Measurements from ENCODE around the gene RIPOR3.

Gene RIPOR3

GRCh38 chr20:50588034-50588736, 103.2 kb downstream of the RIPOR3 start:
- H3K36me3 ChIP-seq (ENCODE audit: insufficient read depth, low read length): peaks cover 28% of the 10 kb centered on the region
- H3K4me3 ChIP-seq (ENCODE audit: low read length): no peak overlapping the region

GRCh38 chr20:50587291-50587961, 103.9 kb downstream of the RIPOR3 start:
- WGBS: 94% methylated on average over 19 of the region's 19 CpGs
- Histone ChIP-seq H3K27me3 (ENCODE audit: insufficient read depth, low read length) (no peaks in the 10 kb centered on the region), H3K9ac (ENCODE audit: low read depth, low read length) (no peak overlapping the region), H3K9me3 (ENCODE audit: insufficient read depth, low read depth, low read length) (no peaks in the 10 kb centered on the region), H3K4me1 (ENCODE audit: insufficient read depth, low read length) (no peaks in the 10 kb centered on the region), H3K36me3 (ENCODE audit: insufficient read depth, low read length) (peaks cover 35% of the 10 kb centered on the region), H3K4me3 (ENCODE audit: low read length) (no peak overlapping the region), H3K27ac (ENCODE audit: low read depth, low read length) (no peak overlapping the region)

More at GRCh38 chr20:50588034-50588736, 103.2 kb downstream of the RIPOR3 start:
- Histone ChIP-seq H3K9me3 (ENCODE audit: insufficient read depth, low read depth, low read length) (no peaks in the 10 kb centered on the region), H3K9ac (ENCODE audit: low read depth, low read length) (no peak overlapping the region), H3K4me1 (ENCODE audit: insufficient read depth, low read length) (no peaks in the 10 kb centered on the region), H3K27me3 (ENCODE audit: insufficient read depth, low read length) (no peaks in the 10 kb centered on the region), H3K27ac (ENCODE audit: low read depth, low read length) (no peak overlapping the region)
- 59% methylated on average over 10 of the region's 12 CpGs for whole genome bisulfite sequencing

- no peaks in the 10 kb centered on the region for H3K27me3 ChIP-seq (ENCODE audit: insufficient read depth, low read length)
- H3K9me3 ChIP-seq (ENCODE audit: insufficient read depth, low read depth, low read length): no peaks in the 10 kb centered on the region
- H3K4me3 ChIP-seq (ENCODE audit: low read length): no peak overlapping the region
- WGBS: 96% methylated on average over 13 of the region's 13 CpGs
- no peak overlapping the region for H3K9ac ChIP-seq (ENCODE audit: low read depth, low read length)
- H3K27ac ChIP-seq (ENCODE audit: low read depth, low read length): no peak overlapping the region
- H3K36me3 ChIP-seq (ENCODE audit: insufficient read depth, low read length): peaks cover 43% of the 10 kb centered on the region
- no peaks in the 10 kb centered on the region for H3K4me1 ChIP-seq (ENCODE audit: insufficient read depth, low read length)
Observed at GRCh38 chr20:50586531-50587232, 104.7 kb downstream of the RIPOR3 start.

GRCh38 chr20:50585678-50586077, 105.7 kb downstream of the RIPOR3 start:
- Histone ChIP-seq H3K27ac (ENCODE audit: low read depth, low read length) (no peak overlapping the region), H3K4me3 (ENCODE audit: low read length) (no peak overlapping the region), H3K9ac (ENCODE audit: low read depth, low read length) (no peak overlapping the region), H3K4me1 (ENCODE audit: insufficient read depth, low read length) (no peaks in the 10 kb centered on the region), H3K9me3 (ENCODE audit: insufficient read depth, low read depth, low read length) (no peaks in the 10 kb centered on the region), H3K27me3 (ENCODE audit: insufficient read depth, low read length) (no peaks in the 10 kb centered on the region), H3K36me3 (ENCODE audit: insufficient read depth, low read length) (peaks cover 53% of the 10 kb centered on the region)
- 96% methylated on average over 9 of the region's 9 CpGs for WGBS

GRCh38 chr20:50585214-50585613, 106.1 kb downstream of the RIPOR3 start:
- Histone ChIP-seq H3K27ac (ENCODE audit: low read depth, low read length) (no peak overlapping the region), H3K27me3 (ENCODE audit: insufficient read depth, low read length) (no peaks in the 10 kb centered on the region), H3K9ac (ENCODE audit: low read depth, low read length) (no peak overlapping the region), H3K4me1 (ENCODE audit: insufficient read depth, low read length) (no peaks in the 10 kb centered on the region), H3K36me3 (ENCODE audit: insufficient read depth, low read length) (peaks cover 57% of the 10 kb centered on the region), H3K9me3 (ENCODE audit: insufficient read depth, low read depth, low read length) (no peaks in the 10 kb centered on the region), H3K4me3 (ENCODE audit: low read length) (no peak overlapping the region)
- 96% methylated on average over 5 of the region's 5 CpGs for WGBS

GRCh38 chr20:50584687-50585086, 106.7 kb downstream of the RIPOR3 start:
- Histone ChIP-seq H3K4me3 (ENCODE audit: low read length) (no peak overlapping the region), H3K27me3 (ENCODE audit: insufficient read depth, low read length) (no peaks in the 10 kb centered on the region), H3K9me3 (ENCODE audit: insufficient read depth, low read depth, low read length) (no peaks in the 10 kb centered on the region), H3K9ac (ENCODE audit: low read depth, low read length) (no peak overlapping the region), H3K36me3 (ENCODE audit: insufficient read depth, low read length) (peaks cover 60% of the 10 kb centered on the region), H3K4me1 (ENCODE audit: insufficient read depth, low read length) (no peaks in the 10 kb centered on the region), H3K27ac (ENCODE audit: low read depth, low read length) (no peak overlapping the region)
- 97% methylated on average over 2 of the region's 2 CpGs for WGBS

GRCh38 chr20:50583442-50584150, 107.7 kb downstream of the RIPOR3 start:
- 94% methylated on average over 15 of the region's 15 CpGs for WGBS
- no peak overlapping the region for H3K9ac ChIP-seq (ENCODE audit: low read depth, low read length)
- H3K4me3 ChIP-seq (ENCODE audit: low read length): no peak overlapping the region
- no peak overlapping the region for H3K27ac ChIP-seq (ENCODE audit: low read depth, low read length)
- no peaks in the 10 kb centered on the region for H3K4me1 ChIP-seq (ENCODE audit: insufficient read depth, low read length)
- no peaks in the 10 kb centered on the region for H3K9me3 ChIP-seq (ENCODE audit: insufficient read depth, low read depth, low read length)
- H3K27me3 ChIP-seq (ENCODE audit: insufficient read depth, low read length): no peaks in the 10 kb centered on the region
- peaks cover 70% of the 10 kb centered on the region for H3K36me3 ChIP-seq (ENCODE audit: insufficient read depth, low read length)

GRCh38 chr20:50582591-50583234, 108.6 kb downstream of the RIPOR3 start:
- WGBS: 98% methylated on average over 26 of the region's 26 CpGs
- no peak overlapping the region for H3K9ac ChIP-seq (ENCODE audit: low read depth, low read length)
- H3K36me3 ChIP-seq (ENCODE audit: insufficient read depth, low read length): peaks cover 79% of the 10 kb centered on the region
- H3K27ac ChIP-seq (ENCODE audit: low read depth, low read length): no peak overlapping the region
- H3K4me1 ChIP-seq (ENCODE audit: insufficient read depth, low read length): no peaks in the 10 kb centered on the region
- no peak overlapping the region for H3K4me3 ChIP-seq (ENCODE audit: low read length)
- H3K27me3 ChIP-seq (ENCODE audit: insufficient read depth, low read length): no peaks in the 10 kb centered on the region
- no peaks in the 10 kb centered on the region for H3K9me3 ChIP-seq (ENCODE audit: insufficient read depth, low read depth, low read length)

GRCh38 chr20:50582092-50582491, 109.2 kb downstream of the RIPOR3 start:
- Histone ChIP-seq H3K9ac (ENCODE audit: low read depth, low read length) (no peak overlapping the region), H3K36me3 (ENCODE audit: insufficient read depth, low read length) (peaks cover 85% of the 10 kb centered on the region), H3K27ac (ENCODE audit: low read depth, low read length) (no peak overlapping the region), H3K9me3 (ENCODE audit: insufficient read depth, low read depth, low read length) (no peaks in the 10 kb centered on the region), H3K27me3 (ENCODE audit: insufficient read depth, low read length) (no peaks in the 10 kb centered on the region), H3K4me3 (ENCODE audit: low read length) (no peak overlapping the region), H3K4me1 (ENCODE audit: insufficient read depth, low read length) (no peaks in the 10 kb centered on the region)
- WGBS: 87% methylated on average over 6 of the region's 6 CpGs

GRCh38 chr20:50580842-50581544, 110.3 kb downstream of the RIPOR3 start:
- H3K27ac ChIP-seq (ENCODE audit: low read depth, low read length): no peak overlapping the region
- H3K9me3 ChIP-seq (ENCODE audit: insufficient read depth, low read depth, low read length): no peaks in the 10 kb centered on the region
- no peaks in the 10 kb centered on the region for H3K27me3 ChIP-seq (ENCODE audit: insufficient read depth, low read length)
- WGBS: 97% methylated on average over 21 of the region's 21 CpGs
- no peak overlapping the region for H3K9ac ChIP-seq (ENCODE audit: low read depth, low read length)
- H3K4me1 ChIP-seq (ENCODE audit: insufficient read depth, low read length): no peaks in the 10 kb centered on the region
- peaks cover 83% of the 10 kb centered on the region for H3K36me3 ChIP-seq (ENCODE audit: insufficient read depth, low read length)
- no peak overlapping the region for H3K4me3 ChIP-seq (ENCODE audit: low read length)
